ENCODE results near the gene RRP9. TPM values are rescaled to one million over a fixed set of nuclear protein-coding genes. Genes with fewer than 3 reads are reported as not detected.
"Not testable (repeated sequence)": the region's sequence is repeated elsewhere in the genome, so short reads cannot be mapped to it uniquely, and the experiment has no call there.

RRP9 gene, protein sequence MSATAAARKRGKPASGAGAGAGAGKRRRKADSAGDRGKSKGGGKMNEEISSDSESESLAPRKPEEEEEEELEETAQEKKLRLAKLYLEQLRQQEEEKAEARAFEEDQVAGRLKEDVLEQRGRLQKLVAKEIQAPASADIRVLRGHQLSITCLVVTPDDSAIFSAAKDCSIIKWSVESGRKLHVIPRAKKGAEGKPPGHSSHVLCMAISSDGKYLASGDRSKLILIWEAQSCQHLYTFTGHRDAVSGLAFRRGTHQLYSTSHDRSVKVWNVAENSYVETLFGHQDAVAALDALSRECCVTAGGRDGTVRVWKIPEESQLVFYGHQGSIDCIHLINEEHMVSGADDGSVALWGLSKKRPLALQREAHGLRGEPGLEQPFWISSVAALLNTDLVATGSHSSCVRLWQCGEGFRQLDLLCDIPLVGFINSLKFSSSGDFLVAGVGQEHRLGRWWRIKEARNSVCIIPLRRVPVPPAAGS
- total RNA-seq (ENCODE audit: low replicate concordance) = 10.5 and 20.1 TPM in 2 replicates

DNA sequence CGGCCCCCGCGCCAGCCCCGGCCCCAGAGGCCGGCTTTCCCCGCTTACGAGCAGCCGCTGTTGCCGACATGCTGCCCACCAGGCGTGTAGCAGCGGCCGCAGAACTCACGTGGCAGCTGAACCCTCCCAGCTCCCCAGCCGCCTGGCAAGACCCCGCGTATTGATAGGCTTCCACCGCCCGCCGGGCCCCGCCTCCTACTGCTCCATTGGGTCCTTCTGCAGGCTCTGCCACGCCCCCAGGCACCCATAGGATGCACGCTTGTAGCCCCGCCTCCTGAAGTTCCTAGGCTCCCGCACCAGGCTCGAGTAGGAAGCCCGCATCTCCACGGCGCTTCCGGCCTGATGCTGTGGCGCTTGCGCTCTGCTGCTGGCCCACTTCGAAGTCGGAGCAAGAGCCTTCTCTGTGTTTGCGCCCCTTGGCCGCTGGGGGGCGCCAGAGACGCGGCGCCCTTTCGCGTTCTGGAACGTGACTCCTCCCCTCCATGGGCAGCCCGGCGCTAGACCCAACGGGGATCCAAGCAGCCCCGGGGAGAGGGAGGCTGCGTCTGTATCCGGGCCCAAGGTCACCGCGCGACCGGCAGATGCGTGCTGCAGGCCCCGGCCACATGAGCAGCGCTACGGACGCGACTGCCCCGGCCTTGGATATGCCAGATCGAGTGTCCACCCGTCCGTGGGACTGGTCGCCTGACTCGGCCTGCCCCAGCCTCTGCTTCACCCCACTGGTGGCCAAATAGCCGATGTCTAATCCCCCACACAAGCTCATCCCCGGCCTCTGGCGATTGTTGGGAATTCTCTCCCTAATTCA is at the start of gene RRP9, which contains the start of gene PARP3:
Gene RRP9, minus strand, starts transcription at position 107 of the 805 bp plus-strand sequence. Its CDS starts 37 bp downstream, at position 70.
Gene PARP3, plus strand, starts transcription at position 566 of the 805 bp plus-strand sequence. CDS start 993 bp downstream, outside the sequence.
- Histone ChIP-seq H3K4me1 (peaks cover 12% of the 10 kb centered on the region), H3F3A (ENCODE audit: low read depth) (no peaks in the 10 kb centered on the region), H3K27me3 (peaks cover 7% of the 10 kb centered on the region), H4K20me1 (ENCODE audit: low read depth) (peaks cover 13% of the 10 kb centered on the region), H3K27ac (no peak within 1 kb of the TSS), H3K9me3 (ENCODE audit: low read depth) (no peaks in the 10 kb centered on the region), H3K36me3 (no peaks in the 10 kb centered on the region), H3K4me2 (peak within 1 kb of the TSS; percentile 95), H3K9ac (peak within 1 kb of the TSS; percentile 38), H2AFZ (replicated peaks) (peak within 1 kb of the TSS; percentile 78), H3K79me2 (ENCODE audit: low read depth) (peaks cover 25% of the 10 kb centered on the region), H3K4me3 (peak within 1 kb of the TSS; percentile 70)
- Mint-ChIP-seq H3K27me3 (ENCODE audit: insufficient read depth, low read depth) (peaks cover 11% of the 10 kb centered on the region), H3K36me3 (no peaks in the 10 kb centered on the region), H3K9me3 (no peaks in the 10 kb centered on the region), H3K27ac (peak within 1 kb of the TSS; percentile 72), H3K4me1 (peaks cover 13% of the 10 kb centered on the region), H3K4me3 (peak within 1 kb of the TSS; percentile 92)
- TF ChIP-seq EZH2phosphoT487 (IDR thresholded peaks at IDR 0.05) (no peak), EZH2 (IDR thresholded peaks at IDR 0.05) (no peak)
- TF ChIP-seq, protein P1, sequence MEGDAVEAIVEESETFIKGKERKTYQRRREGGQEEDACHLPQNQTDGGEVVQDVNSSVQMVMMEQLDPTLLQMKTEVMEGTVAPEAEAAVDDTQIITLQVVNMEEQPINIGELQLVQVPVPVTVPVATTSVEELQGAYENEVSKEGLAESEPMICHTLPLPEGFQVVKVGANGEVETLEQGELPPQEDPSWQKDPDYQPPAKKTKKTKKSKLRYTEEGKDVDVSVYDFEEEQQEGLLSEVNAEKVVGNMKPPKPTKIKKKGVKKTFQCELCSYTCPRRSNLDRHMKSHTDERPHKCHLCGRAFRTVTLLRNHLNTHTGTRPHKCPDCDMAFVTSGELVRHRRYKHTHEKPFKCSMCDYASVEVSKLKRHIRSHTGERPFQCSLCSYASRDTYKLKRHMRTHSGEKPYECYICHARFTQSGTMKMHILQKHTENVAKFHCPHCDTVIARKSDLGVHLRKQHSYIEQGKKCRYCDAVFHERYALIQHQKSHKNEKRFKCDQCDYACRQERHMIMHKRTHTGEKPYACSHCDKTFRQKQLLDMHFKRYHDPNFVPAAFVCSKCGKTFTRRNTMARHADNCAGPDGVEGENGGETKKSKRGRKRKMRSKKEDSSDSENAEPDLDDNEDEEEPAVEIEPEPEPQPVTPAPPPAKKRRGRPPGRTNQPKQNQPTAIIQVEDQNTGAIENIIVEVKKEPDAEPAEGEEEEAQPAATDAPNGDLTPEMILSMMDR (IDR thresholded peaks at IDR 0.05) = peak; percentile 99
- DNase-seq (ENCODE audit: low spot score) = peak; percentile 100

DNA sequence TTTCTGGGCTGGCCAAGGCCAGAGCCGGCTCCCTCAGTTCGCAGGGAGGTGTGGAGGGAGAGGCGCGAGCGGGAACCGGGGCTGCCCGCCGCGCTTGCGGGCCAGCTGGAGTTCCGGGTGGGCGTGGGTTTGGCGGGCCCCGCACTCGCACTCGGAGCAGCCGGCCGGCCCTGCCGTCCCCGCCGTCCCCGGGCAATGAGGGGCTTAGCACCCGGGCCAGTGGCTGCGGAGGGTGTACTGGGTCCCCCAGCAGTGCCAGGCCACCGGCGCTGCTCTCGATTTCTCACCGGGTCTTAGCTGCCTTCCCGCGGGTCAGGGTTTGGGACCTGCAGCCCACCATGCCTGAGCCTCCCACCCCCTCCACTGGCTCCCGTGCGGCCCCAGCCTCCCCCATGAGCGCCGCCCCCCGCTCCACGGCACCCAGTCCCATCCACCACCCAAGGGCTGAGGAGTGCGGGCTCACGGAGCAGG is 48.8 kb upstream of the RRP9 start:
- not testable (repeated sequence) for H3K27me3 ChIP-seq; H3K27ac Mint-ChIP-seq; H3K4me2 ChIP-seq; H3K9ac ChIP-seq; H3K9me3 Mint-ChIP-seq; DNase-seq (ENCODE audit: low spot score); H3K27me3 Mint-ChIP-seq (ENCODE audit: insufficient read depth, low read depth); H3K9me3 ChIP-seq (ENCODE audit: low read depth); H3K27ac ChIP-seq; H3K4me3 Mint-ChIP-seq; H3K4me3 ChIP-seq; H2AFZ ChIP-seq (replicated peaks)
- Mint-ChIP-seq H3K36me3 (peaks cover 28% of the 10 kb centered on the region), H3K4me1 (peaks cover 27% of the 10 kb centered on the region)
- peaks cover 54% of the 10 kb centered on the region for H3F3A ChIP-seq (ENCODE audit: low read depth)
- peaks cover 16% of the 10 kb centered on the region for H3K36me3 ChIP-seq
- peaks cover 11% of the 10 kb centered on the region for H3K4me1 ChIP-seq
- H3K79me2 ChIP-seq (ENCODE audit: low read depth) = peaks cover 33% of the 10 kb centered on the region
- H4K20me1 ChIP-seq (ENCODE audit: low read depth) = peaks cover 29% of the 10 kb centered on the region

DNA sequence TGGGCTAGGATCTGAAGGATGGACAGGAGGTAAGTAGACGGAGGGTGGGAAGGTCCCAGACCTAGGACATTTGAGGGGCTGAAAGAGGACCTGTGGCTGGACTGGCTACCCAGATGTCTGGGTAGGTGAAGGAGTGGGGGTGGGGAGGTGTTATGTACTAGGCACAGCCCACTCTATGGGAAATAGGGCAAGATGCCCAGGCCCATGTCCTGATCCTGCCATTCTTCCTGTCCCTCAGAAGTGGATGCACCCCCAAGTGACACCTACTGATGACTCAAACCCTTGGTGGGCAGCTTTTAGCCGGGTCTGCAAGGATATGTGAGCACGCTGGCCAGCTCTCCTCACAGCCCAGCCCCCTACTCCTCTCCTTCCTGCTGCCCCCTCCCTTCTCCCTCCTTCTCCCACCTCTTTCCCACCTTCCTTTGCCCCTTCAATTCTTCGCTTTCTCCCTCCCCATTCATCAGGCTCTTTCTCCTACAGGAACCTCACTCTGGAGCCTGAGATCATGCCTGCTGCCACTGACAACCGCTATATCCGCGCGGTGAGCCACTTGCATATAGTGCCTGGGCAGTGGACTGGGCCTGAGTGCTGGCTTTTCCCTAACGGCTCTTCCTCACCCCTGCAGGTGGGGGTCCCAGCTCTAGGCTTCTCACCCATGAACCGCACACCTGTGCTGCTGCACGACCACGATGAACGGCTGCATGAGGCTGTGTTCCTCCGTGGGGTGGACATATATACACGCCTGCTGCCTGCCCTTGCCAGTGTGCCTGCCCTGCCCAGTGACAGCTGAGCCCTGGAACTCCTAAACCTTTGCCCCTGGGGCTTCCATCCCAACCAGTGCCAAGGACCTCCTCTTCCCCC is 46.8 kb upstream of the RRP9 start:
- TF ChIP-seq, protein P1 (IDR thresholded peaks at IDR 0.05) = no peak
- TF ChIP-seq EZH2phosphoT487 (IDR thresholded peaks at IDR 0.05) = no peak
- TF ChIP-seq EZH2 (IDR thresholded peaks at IDR 0.05) = no peak
- no peak overlapping the region for H3K27ac Mint-ChIP-seq
- Histone ChIP-seq H3K4me2 (no peak overlapping the region), H3K4me1 (peaks cover 8% of the 10 kb centered on the region), H4K20me1 (ENCODE audit: low read depth) (peaks cover 14% of the 10 kb centered on the region), H3F3A (ENCODE audit: low read depth) (peaks cover 47% of the 10 kb centered on the region), H3K27ac (no peak overlapping the region), H3K36me3 (peaks cover 8% of the 10 kb centered on the region), H3K79me2 (ENCODE audit: low read depth) (peaks cover 22% of the 10 kb centered on the region), H3K27me3 (no peaks in the 10 kb centered on the region), H3K4me3 (no peak overlapping the region), H2AFZ (replicated peaks) (no peak overlapping the region), H3K9me3 (ENCODE audit: low read depth) (no peaks in the 10 kb centered on the region), H3K9ac (no peak overlapping the region)
- H3K9me3 Mint-ChIP-seq = no peaks in the 10 kb centered on the region
- H3K4me3 Mint-ChIP-seq = no peak overlapping the region
- no peak for DNase-seq (ENCODE audit: low spot score)
- H3K36me3 Mint-ChIP-seq = peaks cover 13% of the 10 kb centered on the region
- peaks cover 24% of the 10 kb centered on the region for H3K4me1 Mint-ChIP-seq
- H3K27me3 Mint-ChIP-seq (ENCODE audit: insufficient read depth, low read depth) = peaks cover 11% of the 10 kb centered on the region

Data from neural progenitor cell (in vitro differentiated cells).